Stimulated activated CD4-positive, alpha-beta T cell treated with anti-CD3 and anti-CD28 coated beads, Interleukin-2, amount 100 ng/mL, for 24 hours (primary cell): ENCODE results near the gene ADAMTS2.
A peak's percentile ranks its signal among the peaks of the same experiment; 100 is the strongest.
"Not testable (repeated sequence)": the region's sequence is repeated elsewhere in the genome, so short reads cannot be mapped to it uniquely, and the experiment has no call there.

Source experiments
- DNase-seq, 2 donors: peaks; one replicate each; pipeline ENCODE4 v3.0.0-alpha.2; 2020

The ADAMTS2 gene

GRCh38 chr5:179228341-179229121, 116.7 kb downstream of the ADAMTS2 start:
- DNase-seq: peak in 1 of 2 donors; percentile 6

DNA sequence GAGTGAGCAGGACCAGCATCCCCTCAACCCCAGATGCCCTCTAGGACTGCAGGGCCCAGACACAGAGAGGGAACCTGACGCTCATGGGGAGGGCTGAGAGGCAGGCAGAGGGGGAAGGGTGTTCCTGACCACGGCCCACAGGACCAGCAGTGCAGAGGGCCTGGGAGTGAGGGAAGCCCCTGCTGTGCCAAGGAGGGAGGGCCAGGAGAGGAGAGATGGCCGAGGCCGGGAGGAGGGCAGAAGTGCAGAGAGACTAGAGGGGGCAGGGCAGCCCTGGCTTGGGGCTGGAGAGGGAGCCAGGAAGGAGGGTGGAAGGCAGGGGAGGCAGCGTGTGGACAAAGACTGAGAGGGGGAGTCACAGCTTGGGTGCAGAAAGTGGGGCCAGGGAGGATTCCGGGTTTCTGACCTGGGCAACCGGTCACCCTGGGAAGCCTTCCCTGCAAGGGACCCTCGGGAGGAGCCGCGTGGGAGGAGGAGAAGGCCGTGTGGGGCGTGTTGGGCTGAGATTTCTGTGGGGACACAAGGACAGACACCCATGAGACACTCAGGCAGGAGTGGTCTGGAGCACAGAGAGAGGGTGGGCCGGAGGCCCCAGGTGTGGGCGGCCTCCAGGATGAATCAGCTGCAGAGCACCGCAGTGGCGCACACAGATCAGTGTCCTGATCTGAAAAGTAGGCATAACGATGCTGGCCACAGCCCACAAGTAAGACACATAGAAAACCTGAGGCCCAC, 117.5 kb downstream of the ADAMTS2 start:
- no peak for DNase-seq

- no peak for DNase-seq
Measured at GRCh38 chr5:179227229-179227579, 118.1 kb downstream of the ADAMTS2 start.

GRCh38 chr5:179226696-179227095, 118.6 kb downstream of the ADAMTS2 start:
- no peak for DNase-seq

DNA sequence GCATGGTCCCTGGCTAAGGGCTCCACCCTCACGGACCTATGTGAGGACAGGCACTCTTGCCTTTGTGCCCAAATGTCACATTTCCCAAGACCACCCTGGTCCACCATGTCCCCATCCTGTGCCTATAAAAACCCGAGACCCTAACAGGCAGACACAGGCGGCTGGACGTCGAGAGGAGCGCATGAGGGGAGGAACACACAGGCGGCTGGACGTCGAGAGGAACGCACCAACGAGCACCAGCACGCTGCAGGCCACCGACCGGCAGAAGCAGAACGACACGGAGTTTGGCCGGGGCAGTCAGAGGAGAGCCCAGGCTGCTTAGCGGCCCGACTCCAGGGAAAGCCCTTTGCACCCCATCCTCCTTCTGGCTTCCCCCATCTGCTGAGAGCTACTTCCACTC, 119.9 kb downstream of the ADAMTS2 start:
- DNase-seq: no peak

GRCh38 chr5:179224741-179225140, 120.5 kb downstream of the ADAMTS2 start:
- DNase-seq: no peak

GRCh38 chr5:179223961-179224360, 121.3 kb downstream of the ADAMTS2 start:
- no peak for DNase-seq

DNA sequence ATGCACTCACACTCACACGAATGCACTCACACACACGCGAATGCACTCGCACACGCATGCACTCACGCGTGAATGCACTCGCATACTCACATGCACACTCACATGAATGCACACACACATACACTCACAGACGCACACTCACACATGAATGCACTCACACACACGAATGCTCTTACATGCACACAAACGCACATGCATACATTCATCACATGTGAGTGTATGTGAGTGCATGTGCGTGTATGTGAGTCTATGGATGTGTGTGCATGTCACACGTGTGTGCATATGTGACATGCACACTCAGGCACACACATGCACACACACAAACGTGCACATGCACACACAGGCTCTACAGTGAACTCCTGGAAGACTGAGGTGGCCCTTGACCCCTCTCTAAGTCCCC, 121.7 kb downstream of the ADAMTS2 start:
- DNase-seq: no peak

- DNase-seq: no peak
Measured at GRCh38 chr5:179222246-179223017, 122.8 kb downstream of the ADAMTS2 start.

DNA sequence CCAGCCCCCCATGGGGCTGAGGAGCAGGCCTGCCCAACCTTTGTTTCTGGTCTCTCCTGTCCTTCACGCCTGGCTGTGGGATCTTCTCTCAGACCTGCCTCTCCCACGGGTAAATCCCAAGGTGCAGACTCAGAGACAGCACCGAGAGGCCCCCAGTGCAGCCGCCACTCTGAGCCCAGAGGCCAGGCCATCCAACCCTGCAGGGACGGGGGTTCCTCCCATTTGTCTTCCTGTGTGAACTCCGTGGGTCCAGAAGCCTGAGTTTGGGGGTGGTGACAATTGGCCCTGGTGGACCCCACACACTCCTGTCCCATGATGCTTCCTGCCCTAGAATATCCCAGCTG, 123.4 kb downstream of the ADAMTS2 start:
- DNase-seq: no peak

DNA sequence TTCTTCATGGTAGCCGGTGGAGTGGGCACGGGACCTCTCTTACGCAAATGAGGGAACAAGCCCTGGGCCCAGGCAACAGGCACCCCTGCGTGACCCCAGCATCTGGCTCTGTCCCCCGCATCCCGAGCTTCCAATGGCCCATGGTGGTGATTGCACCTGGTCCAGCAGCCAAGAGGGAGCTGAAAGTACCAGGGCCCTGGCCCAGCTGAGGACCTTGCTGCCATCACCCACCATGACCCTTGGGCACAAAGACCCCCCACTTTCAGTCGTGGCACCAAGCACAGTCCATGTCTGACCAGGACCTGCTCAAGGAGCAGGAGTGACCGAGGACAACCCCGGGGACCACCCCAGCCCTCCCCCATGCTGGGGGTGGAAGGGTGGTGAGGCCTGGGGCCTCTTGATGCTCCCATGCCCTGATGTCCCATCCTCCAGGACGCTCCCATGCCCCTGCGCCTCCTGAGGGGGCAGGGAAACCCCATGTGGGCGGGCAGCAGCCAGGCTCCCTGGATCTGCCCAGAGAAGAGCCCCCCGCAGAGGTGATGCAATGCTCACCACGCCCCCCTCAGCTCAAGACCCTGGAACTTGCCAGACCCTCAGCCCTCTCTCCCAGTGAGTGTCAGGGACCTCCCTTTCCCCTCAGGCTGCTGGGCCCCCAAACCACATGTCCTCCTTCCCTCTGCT, 123.9 kb downstream of the ADAMTS2 start:
- DNase-seq: no peak

DNA sequence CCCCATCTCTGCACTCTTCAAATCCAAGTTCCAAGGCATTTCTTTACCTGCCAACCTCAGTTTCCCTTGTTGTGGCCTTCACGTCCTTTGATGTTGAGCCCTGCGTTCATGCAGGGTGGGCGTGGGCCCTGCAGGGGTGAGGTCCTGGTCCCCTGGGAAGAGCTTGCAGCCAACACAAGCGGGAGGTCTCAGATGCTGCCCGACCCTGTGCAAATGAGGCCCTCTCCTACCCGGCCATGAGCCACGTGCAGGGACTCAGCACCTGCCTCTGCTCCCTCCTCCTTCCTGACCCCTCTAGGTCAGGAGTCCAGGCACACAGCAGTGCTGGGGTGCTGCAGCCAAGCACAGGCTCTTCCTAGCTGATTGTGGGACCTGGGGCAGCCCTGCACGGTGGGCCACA, 124.5 kb downstream of the ADAMTS2 start:
- no peak for DNase-seq

- DNase-seq: no peak
Measured at GRCh38 chr5:179219661-179220620, 125.3 kb downstream of the ADAMTS2 start.

DNA sequence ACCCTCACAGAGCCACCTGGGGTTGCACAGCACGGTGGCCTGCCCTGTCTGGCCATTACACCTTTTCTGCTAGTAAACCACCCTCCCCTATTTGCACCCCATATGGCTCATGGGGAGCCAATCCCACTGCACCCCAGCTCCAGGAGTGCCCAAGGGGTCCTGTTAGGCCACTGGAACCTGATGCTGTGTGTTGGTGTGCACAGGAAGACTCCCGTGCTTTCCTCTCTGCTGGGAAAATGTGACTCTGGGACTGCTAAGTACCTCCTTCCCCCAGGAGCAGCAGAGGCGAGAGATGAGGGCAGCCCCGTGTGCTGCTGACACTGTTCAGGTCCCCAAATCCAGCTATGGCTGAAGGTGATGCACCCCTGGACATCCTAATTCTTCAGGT, 126.3 kb downstream of the ADAMTS2 start:
- no peak for DNase-seq

GRCh38 chr5:179217956-179218942, 127.0 kb downstream of the ADAMTS2 start:
- DNase-seq: no peak

GRCh38 chr5:179217356-179217755, 127.9 kb downstream of the ADAMTS2 start:
- DNase-seq: no peak

DNA sequence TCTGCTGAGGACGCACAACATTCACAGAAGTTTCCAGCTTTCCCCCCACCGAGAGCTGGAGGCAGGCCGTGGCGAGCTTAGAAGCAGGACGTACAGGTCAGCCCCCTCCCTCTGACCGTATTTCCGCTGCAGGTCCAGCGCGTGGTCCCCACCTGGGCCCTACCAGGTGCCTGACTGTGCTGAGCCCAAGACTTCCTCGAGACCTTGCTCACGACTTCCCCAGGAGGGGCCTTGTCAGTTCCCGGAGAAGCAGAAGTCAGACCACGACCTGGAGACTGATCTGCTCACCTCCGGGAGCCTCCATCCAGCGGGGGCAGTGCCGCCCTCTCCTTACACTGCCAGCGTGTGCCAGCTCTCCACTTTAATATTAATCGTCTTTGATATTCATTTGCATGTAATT, 128.9 kb downstream of the ADAMTS2 start:
- not testable (repeated sequence) for DNase-seq

- no peak for DNase-seq
Measured at GRCh38 chr5:179215576-179215975, 129.7 kb downstream of the ADAMTS2 start.

DNA sequence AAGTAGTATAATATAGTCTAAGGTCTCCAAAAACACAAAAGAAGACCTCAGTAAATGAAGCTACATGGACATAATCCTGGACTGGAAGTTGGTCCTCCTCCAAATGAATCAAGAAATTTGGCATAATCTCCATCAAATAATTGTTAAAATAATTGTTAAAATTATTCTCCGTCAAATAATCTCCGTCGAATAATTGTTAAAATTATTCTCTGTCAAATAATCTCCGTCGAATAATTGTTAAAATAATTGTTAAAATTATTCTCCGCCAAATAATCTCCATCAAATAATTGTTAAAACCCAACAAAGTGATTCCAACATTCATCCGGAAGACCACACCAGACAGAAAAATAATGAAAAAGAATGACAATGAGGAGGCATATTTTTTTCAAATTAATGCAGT, 130.6 kb downstream of the ADAMTS2 start:
- no peak for DNase-seq

- no peak for DNase-seq
Measured at GRCh38 chr5:179212870-179213269, 132.4 kb downstream of the ADAMTS2 start.

DNA sequence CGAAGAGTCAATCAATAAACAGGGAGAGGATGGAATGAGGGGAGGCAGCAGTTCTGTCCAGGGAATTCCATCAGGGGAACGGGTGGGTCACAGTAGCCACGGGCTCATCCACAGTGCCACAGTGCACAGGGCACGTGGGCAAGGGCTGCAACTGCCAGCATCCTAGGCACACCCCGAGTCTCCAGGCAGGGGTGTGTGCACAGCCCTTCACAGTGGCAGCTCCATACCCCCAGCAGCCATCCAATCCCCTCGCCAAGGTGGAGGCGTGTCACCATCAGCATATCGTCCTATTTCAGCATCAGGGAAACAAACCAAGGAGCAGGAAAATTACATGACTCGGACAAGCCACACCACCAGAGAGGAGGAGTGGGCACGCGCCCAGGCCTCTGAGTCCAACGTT, 133.6 kb downstream of the ADAMTS2 start:
- no peak for DNase-seq
